HCT116 (cell line): ENCODE measurements around the gene RIMBP2. TPM values are rescaled to one million over a fixed set of nuclear protein-coding genes. Genes with fewer than 3 reads are reported as not detected.

Experiments
- ATAC-seq: fragments of 200-7000 bp; cut with Tn5 transposase; 2 replicates; pipeline ENCODE4 v1.9.1; 2020; ENCODE audit warnings: mild to moderate bottlenecking, moderate library complexity
- BruUV-seq: library from RNA; stranded (reverse); fragments of 400-500 nt; replicated peaks from 2 replicates; lab custom pipeline; 2021; lab: Mats Ljungman, UMichigan
- CTCF ChIA-PET: fragments of 300-600 bp; sonication (Branson Sonifier 250); formaldehyde crosslinking; loops from one replicate; lab custom pipeline; 2021; ENCODE audit warnings: antibody characterized with exemption; lab: Charles Lee
- POLR2A ChIA-PET: fragments of 300-600, 350-600 bp; sonication (Branson Sonifier 250); formaldehyde crosslinking; loops from one replicate; lab custom pipeline; 2021; ENCODE audit warnings: antibody characterized with exemption; lab: Charles Lee
- RAD21 ChIA-PET, 2 experiments: fragments of 300-600 bp; sonication (Branson Sonifier 250); formaldehyde crosslinking; loops; one replicate each; lab custom pipeline; 2023; ENCODE audit warnings: low total read pairs in 2 of 2; ENCODE audit not compliant: uncharacterized antibody in 2 of 2, unreplicated experiment in 2 of 2, low non-redundant PET in 1 of 2; lab: Charles Lee
- DNase-seq: peaks from one replicate; pipeline ENCODE4 v3.0.0-alpha.2; 2010; ENCODE audit warnings: low read depth, low spot score
- H2AFZ ChIP-seq: fragments of 200-600 bp; shearing (Covaris generic), sonication (generic); 2 replicates; pipeline ENCODE4 v1.6.1; 2017; ENCODE audit warnings: low read depth, mixed run types, mixed read lengths, antibody characterized with exemption, low read length; ENCODE audit not compliant: poor library complexity, severe bottlenecking
- H3K27ac ChIP-seq: 2 replicates; pipeline ENCODE4 v1.5.1; 2012; ENCODE audit warnings: low read depth, low read length
- H3K27me3 ChIP-seq: fragments of 200-600 bp; sonication (generic); 2 replicates; pipeline ENCODE4 v1.6.1; 2016; ENCODE audit warnings: mixed run types, low read length, mixed read lengths; ENCODE audit not compliant: insufficient read depth
- H3K36me3 ChIP-seq, 2 experiments: fragments of 200-500 bp in 1 of 2; fragments of 200-600 bp in 1 of 2; sonication (Bioruptor generic) in 1 of 2; sonication (generic) in 1 of 2; 2 replicates each; pipeline versions ENCODE4 v1.5.1 to v1.6.1; 2014 to 2016; ENCODE audit warnings: low read length in 2 of 2, inconsistent platforms in 1 of 2, mixed read lengths in 1 of 2, mixed run types in 1 of 2; ENCODE audit not compliant: insufficient read depth in 2 of 2, control insufficient read depth in 1 of 2
- H3K4me1 ChIP-seq, 2 experiments: fragments of 200-600 bp in 1 of 2; sonication (generic) in 1 of 2; 2 replicates each; pipeline versions ENCODE4 v1.5.1 to v1.6.1; 2012 to 2017; ENCODE audit warnings: low read length in 2 of 2, inconsistent platforms in 1 of 2, mild to moderate bottlenecking in 1 of 2, mixed read lengths in 1 of 2, mixed run types in 1 of 2, moderate library complexity in 1 of 2; ENCODE audit not compliant: insufficient read depth in 2 of 2, control insufficient read depth in 1 of 2
- H3K4me2 ChIP-seq: fragments of 200-600 bp; sonication (generic); 2 replicates; pipeline ENCODE4 v1.6.1; 2017; ENCODE audit warnings: mixed run types, low read length, mixed read lengths
- H3K4me3 ChIP-seq, 2 experiments: fragments of 200-600 bp in 1 of 2; sonication (generic) in 1 of 2; replicated peaks in 1 of 2; 2 replicates each; pipeline ENCODE4 v1.5.1; 2011 to 2016; ENCODE audit warnings: low read length in 2 of 2, control low read depth in 1 of 2, low read depth in 1 of 2, mild to moderate bottlenecking in 1 of 2, mixed read lengths in 1 of 2, mixed run types in 1 of 2
- H3K79me2 ChIP-seq: fragments of 200-600 bp; sonication (generic); 2 replicates; pipeline ENCODE4 v1.6.1; 2017; ENCODE audit warnings: mild to moderate bottlenecking, mixed run types, low read length, moderate library complexity, mixed read lengths; ENCODE audit not compliant: insufficient read depth
- H3K9ac ChIP-seq: fragments of 200-600 bp; sonication (generic); 2 replicates; pipeline ENCODE4 v1.6.1; 2016; ENCODE audit warnings: low read length, mixed read lengths
- H3K9me2 ChIP-seq: fragments of 200-600 bp; sonication (generic), shearing (Covaris generic); 2 replicates; pipeline ENCODE4 v1.6.1; 2017; ENCODE audit warnings: mixed run types, mild to moderate bottlenecking, moderate library complexity; ENCODE audit not compliant: insufficient read depth
- H3K9me3 ChIP-seq, 2 experiments: fragments of 200-500 bp in 1 of 2; fragments of 200-600 bp in 1 of 2; sonication (Bioruptor generic) in 1 of 2; sonication (generic) in 1 of 2; 2 replicates each; pipeline ENCODE4 v1.6.1; 2014 to 2017; ENCODE audit warnings: low read length in 2 of 2, mixed read lengths in 2 of 2, inconsistent platforms in 1 of 2, low read depth in 1 of 2, mild to moderate bottlenecking in 1 of 2, mixed run types in 1 of 2, moderate library complexity in 1 of 2; ENCODE audit not compliant: control insufficient read depth in 1 of 2, insufficient read depth in 1 of 2
- H4K20me1 ChIP-seq: fragments of 200-600 bp; sonication (generic), shearing (Covaris generic); 2 replicates; pipeline ENCODE4 v1.6.1; 2017; ENCODE audit warnings: mixed run types, mild to moderate bottlenecking, moderate library complexity; ENCODE audit not compliant: insufficient read depth
- CBX3 ChIP-seq: IDR thresholded peaks from 2 replicates; pipeline ENCODE4 v1.6.1; 2012; ENCODE audit warnings: low read depth
- CEBPB ChIP-seq: IDR thresholded peaks from 2 replicates; pipeline ENCODE4 v1.6.1; 2012; ENCODE audit warnings: low read depth
- EZH2phosphoT487 ChIP-seq: fragments of 200-600 bp; IDR thresholded peaks from 2 replicates; pipeline ENCODE4 v1.6.1; 2018; ENCODE audit warnings: antibody characterized with exemption, borderline replicate concordance
- FOSL1 ChIP-seq: IDR thresholded peaks from 2 replicates; pipeline ENCODE4 v1.6.1; 2012; ENCODE audit warnings: low read depth
- MAX ChIP-seq: IDR thresholded peaks from 2 replicates; pipeline ENCODE4 v1.6.1; 2012
- POLR2A ChIP-seq: IDR thresholded peaks from 2 replicates; pipeline ENCODE4 v1.7.0; 2011; ENCODE audit warnings: borderline replicate concordance; ENCODE audit not compliant: insufficient read depth, insufficient read length; ENCODE audit errors: extremely low read depth
- RAD21 ChIP-seq: IDR thresholded peaks from 2 replicates; pipeline ENCODE4 v1.6.1; 2012; ENCODE audit warnings: low read depth, mild to moderate bottlenecking
- SIN3A ChIP-seq: IDR thresholded peaks from 2 replicates; pipeline ENCODE4 v1.6.1; 2012; ENCODE audit warnings: low read depth
- SP1 ChIP-seq: IDR thresholded peaks from 2 replicates; pipeline ENCODE4 v1.6.1; 2012; ENCODE audit warnings: low read depth
- ZBTB33 ChIP-seq: IDR thresholded peaks from 2 replicates; pipeline ENCODE4 v1.6.1; 2011; ENCODE audit warnings: mild to moderate bottlenecking, low read length, moderate library complexity; ENCODE audit not compliant: insufficient replicate concordance; ENCODE audit errors: extremely low read depth
- ZNF274 ChIP-seq: fragments of 200-500 bp; sonication (Bioruptor generic); IDR thresholded peaks from 2 replicates; pipeline ENCODE4 v1.6.1; 2014; ENCODE audit warnings: mild to moderate bottlenecking, low read depth, low read length, inconsistent platforms
- intact Hi-C: fragments of 100-400 bp; cut with micrococcal nuclease; formaldehyde crosslinking; loops from 2 replicates; pipeline ENCODE4 v1.10.0; 2022
- total RNA-seq: library from RNA; stranded (reverse); gene quantifications from one replicate; pipeline ENCODE4 v1.2.1, GENCODE V29; 2021; ENCODE audit not compliant: unreplicated experiment

Gene RIMBP2
- total RNA-seq, 1 experiment from 2014 or later = not detected

- Histone ChIP-seq H3K27me3 (no peaks in the 10 kb centered on the region), H3K9ac (no peak overlapping the region)
- ATAC-seq = no peak
- RAD21 ChIA-PET = no interaction called here
- TF ChIP-seq RAD21 (no peak), CEBPB (no peak), MAX (no peak), SIN3A (no peak), EZH2phosphoT487 (no peak), ZBTB33 (no peak), POLR2A (no peak), SP1 (no peak), CBX3 (no peak), ZNF274 (no peak), FOSL1 (no peak)
- TF ChIP-seq, all 23 proteins: peak for 0
- Histone ChIP-seq H3K9me2 (no peaks in the 10 kb centered on the region), H4K20me1 (no peaks in the 10 kb centered on the region), H2AFZ (no peak overlapping the region), H3K79me2 (no peaks in the 10 kb centered on the region), H3K4me2 (no peak overlapping the region), H3K4me3 (no peak overlapping the region), H3K4me1 (no peaks in the 10 kb centered on the region), H3K9me3 (no peaks in the 10 kb centered on the region), H3K27ac (no peak overlapping the region), H3K36me3 (no peaks in the 10 kb centered on the region)
- no peak for DNase-seq
- ChIA-PET POLR2A (no interaction called here), CTCF (no interaction called here)
- intact Hi-C loops = no loop called here
- no TSS peak for BruUV-seq
Observed at GRCh38 chr12:130655010-130655409, 61.1 kb downstream of the RIMBP2 start.
